H1 (cell line): ENCODE measurements around the gene FIS1. TPM values are rescaled to one million over a fixed set of nuclear protein-coding genes. Genes with fewer than 3 reads are reported as not detected.
A peak's percentile ranks its signal among the peaks of the same experiment; 100 is the strongest.

Experiments
- CTCF ChIA-PET: fragments of 300-600 bp; sonication (Branson Sonifier 250); formaldehyde crosslinking; loops from one replicate; lab custom pipeline; 2021; ENCODE audit not compliant: partially characterized antibody; lab: Charles Lee
- POLR2A ChIA-PET: fragments of 300-600 bp; sonication (Branson Sonifier 250); formaldehyde crosslinking; loops from one replicate; lab custom pipeline; 2021; ENCODE audit warnings: inconsistent platforms; ENCODE audit not compliant: partially characterized antibody; lab: Charles Lee
- DNase-seq, 2 experiments: peaks; one replicate each; pipeline versions ENCODE4 v3.0.0 to v3.0.0-alpha.2; 2010 to 2022; ENCODE audit warnings: low spot score in 2 of 2, low read depth in 1 of 2, mixed read lengths in 1 of 2
- FAIRE-seq: peaks from 2 replicates; lab custom pipeline; 2011; peaks lifted over from hg19 to GRCh38; lab: Jason Lieb, UNC
- H2AFZ ChIP-seq: 2 replicates; pipeline ENCODE4 v1.8.1; 2012; ENCODE audit warnings: low read length, inconsistent platforms
- H2AK5ac ChIP-seq: 2 replicates; pipeline ENCODE4 v1.6.1; 2013; ENCODE audit warnings: low read depth, low read length
- H2BK120ac ChIP-seq: replicated peaks from 2 replicates; pipeline ENCODE3; 2013; ENCODE audit warnings: low read depth, low read length, inconsistent platforms
- H2BK12ac ChIP-seq: 2 replicates; pipeline ENCODE4 v1.6.1; 2013; ENCODE audit warnings: low read depth, low read length
- H2BK15ac ChIP-seq: 2 replicates; pipeline ENCODE4 v1.6.1; 2013; ENCODE audit warnings: low read length
- H2BK20ac ChIP-seq: 2 replicates; pipeline ENCODE4 v1.6.1; 2013; ENCODE audit warnings: low read length
- H2BK5ac ChIP-seq: 2 replicates; pipeline ENCODE4 v1.6.1; 2013; ENCODE audit warnings: low read depth, low read length
- H3K14ac ChIP-seq: 2 replicates; pipeline ENCODE4 v1.6.1; 2013; ENCODE audit warnings: inconsistent platforms; ENCODE audit not compliant: insufficient read length
- H3K18ac ChIP-seq: 2 replicates; pipeline ENCODE4 v1.6.1; 2013; ENCODE audit warnings: low read length; ENCODE audit errors: extremely low read depth
- H3K23ac ChIP-seq: 2 replicates; pipeline ENCODE4 v1.6.1; 2013; ENCODE audit warnings: inconsistent platforms; ENCODE audit not compliant: insufficient read length
- H3K23me2 ChIP-seq: 2 replicates; pipeline ENCODE4 v1.6.1; 2013; ENCODE audit warnings: low read depth, low read length
- H3K27ac ChIP-seq: 2 replicates; pipeline ENCODE4 v1.6.1; 2011; ENCODE audit warnings: low read depth, low read length, inconsistent platforms
- H3K27me3 ChIP-seq, 4 experiments: replicated peaks in 1 of 4; 1 replicate in 1 of 4; 2 replicates in 3 of 4; pipeline versions ENCODE4 v1.6.1 to v1.8.1; 2011 to 2013; ENCODE audit warnings: low read length in 3 of 4, mild to moderate bottlenecking in 3 of 4, inconsistent platforms in 2 of 4, mixed read lengths in 2 of 4, moderate library complexity in 1 of 4; ENCODE audit not compliant: control insufficient read depth in 3 of 4, insufficient read depth in 3 of 4; ENCODE audit errors: extremely low read depth in 1 of 4
- H3K36me3 ChIP-seq, 4 experiments: 2 replicates each; pipeline versions ENCODE4 v1.6.1 to v1.8.1; 2011 to 2013; ENCODE audit warnings: mild to moderate bottlenecking in 4 of 4, low read length in 3 of 4, moderate library complexity in 2 of 4, control low read depth in 1 of 4, inconsistent platforms in 1 of 4; ENCODE audit not compliant: insufficient read depth in 4 of 4, control insufficient read depth in 2 of 4
- H3K4ac ChIP-seq: replicated peaks from 2 replicates; pipeline ENCODE3; 2013; ENCODE audit warnings: low read length, low read depth, mixed read lengths, inconsistent platforms; ENCODE audit not compliant: insufficient read length
- H3K4me1 ChIP-seq, 4 experiments: replicated peaks in 1 of 4; 1 replicate in 1 of 4; 2 replicates in 3 of 4; pipeline versions ENCODE4 v1.6.1 to v1.8.1; 2011 to 2013; ENCODE audit warnings: low read length in 3 of 4, inconsistent platforms in 2 of 4, mixed read lengths in 1 of 4; ENCODE audit not compliant: insufficient read depth in 4 of 4, control insufficient read depth in 3 of 4
- H3K4me2 ChIP-seq, 2 experiments: 2 replicates each; pipeline versions ENCODE4 v1.6.1 to v1.8.1; 2011 to 2013; ENCODE audit warnings: low read depth in 2 of 2, low read length in 2 of 2, control low read depth in 1 of 2, inconsistent platforms in 1 of 2, mild to moderate bottlenecking in 1 of 2; ENCODE audit not compliant: insufficient read depth in 1 of 2
- H3K4me3 ChIP-seq, 4 experiments: fragments of 200-600, 300-600 bp in 1 of 4; sonication (generic), shearing (Covaris generic), sonication (Bioruptor Twin) in 1 of 4; 2 replicates each; pipeline versions ENCODE4 v1.5.1 to v1.8.1; 2011 to 2016; ENCODE audit warnings: low read length in 4 of 4, low read depth in 3 of 4, control low read depth in 2 of 4, inconsistent platforms in 2 of 4, mild to moderate bottlenecking in 2 of 4, mixed read lengths in 1 of 4, moderate library complexity in 1 of 4; ENCODE audit not compliant: insufficient read depth in 2 of 4; ENCODE audit errors: extremely low read depth in 1 of 4
- H3K56ac ChIP-seq: replicated peaks from 2 replicates; pipeline ENCODE3; 2013; ENCODE audit warnings: low read depth, mild to moderate bottlenecking, mixed read lengths, low read length, inconsistent platforms; ENCODE audit not compliant: insufficient read length
- H3K79me1 ChIP-seq: 2 replicates; pipeline ENCODE4 v1.6.1; 2013; ENCODE audit warnings: low read depth, low read length, control low read depth
- H3K79me2 ChIP-seq, 2 experiments: 2 replicates each; pipeline versions ENCODE4 v1.6.1 to v1.8.1; 2012 to 2013; ENCODE audit warnings: low read length in 2 of 2, mild to moderate bottlenecking in 2 of 2, inconsistent platforms in 1 of 2; ENCODE audit not compliant: insufficient read depth in 2 of 2, control insufficient read depth in 1 of 2
- H3K9ac ChIP-seq, 4 experiments: replicated peaks in 1 of 4; 1 replicate in 1 of 4; 2 replicates in 3 of 4; pipeline versions ENCODE4 v1.6.1 to v1.8.1; 2011 to 2013; ENCODE audit warnings: low read depth in 3 of 4, low read length in 3 of 4, control low read depth in 2 of 4, mild to moderate bottlenecking in 2 of 4, moderate library complexity in 2 of 4, inconsistent platforms in 1 of 4; ENCODE audit errors: extremely low read depth in 1 of 4
- H3K9me3 ChIP-seq, 2 experiments: 2 replicates each; pipeline versions ENCODE4 v1.6.1 to v1.8.1; 2012 to 2013; ENCODE audit warnings: mild to moderate bottlenecking in 2 of 2, moderate library complexity in 2 of 2, control low read depth in 1 of 2, inconsistent platforms in 1 of 2, low read depth in 1 of 2, low read length in 1 of 2, mixed read lengths in 1 of 2; ENCODE audit not compliant: insufficient read depth in 2 of 2
- H4K20me1 ChIP-seq, 2 experiments: replicated peaks in 1 of 2; 2 replicates each; pipeline versions ENCODE3 to v1.8.1; 2011 to 2013; ENCODE audit warnings: inconsistent platforms in 2 of 2, low read length in 2 of 2, mild to moderate bottlenecking in 1 of 2; ENCODE audit not compliant: insufficient read depth in 2 of 2, control insufficient read depth in 1 of 2
- H4K5ac ChIP-seq: 2 replicates; pipeline ENCODE4 v1.6.1; 2013; ENCODE audit warnings: low read length, low read depth, mixed read lengths, inconsistent platforms; ENCODE audit not compliant: insufficient read length
- H4K8ac ChIP-seq: 2 replicates; pipeline ENCODE4 v1.8.0; 2013; ENCODE audit warnings: mild to moderate bottlenecking, moderate library complexity, low read length, inconsistent platforms; ENCODE audit not compliant: insufficient read depth; ENCODE audit errors: extremely low read depth
- H4K91ac ChIP-seq: replicated peaks from 2 replicates; pipeline ENCODE3; 2013; ENCODE audit warnings: low read length, mixed read lengths, inconsistent platforms; ENCODE audit not compliant: insufficient read length
- CEBPB ChIP-seq: IDR thresholded peaks from 2 replicates; pipeline ENCODE4 v1.6.1; 2012; ENCODE audit warnings: low read depth, low read length
- FOSL1 ChIP-seq: IDR thresholded peaks from 2 replicates; pipeline ENCODE4 v1.6.1; 2011; ENCODE audit warnings: mild to moderate bottlenecking, low read depth, low read length, moderate library complexity; ENCODE audit not compliant: insufficient read depth
- HDAC2 ChIP-seq, 2 experiments: fragments of 300-600 bp in 1 of 2; sonication (generic) in 1 of 2; IDR thresholded peaks; 2 replicates each; pipeline ENCODE4 v1.6.1; 2011 to 2012; ENCODE audit warnings: low read depth in 2 of 2, low read length in 2 of 2, mild to moderate bottlenecking in 2 of 2, moderate library complexity in 2 of 2, borderline replicate concordance in 1 of 2, inconsistent platforms in 1 of 2
- KDM4A ChIP-seq: IDR thresholded peaks from one replicate; pipeline ENCODE4 v1.7.1; 2012; ENCODE audit warnings: low read depth, mild to moderate bottlenecking, moderate library complexity, low read length, inconsistent platforms; ENCODE audit not compliant: severe bottlenecking
- NANOG ChIP-seq: IDR thresholded peaks from 2 replicates; pipeline ENCODE4 v1.6.1; 2011; ENCODE audit warnings: low read length, low read depth, mild to moderate bottlenecking, inconsistent platforms; ENCODE audit not compliant: insufficient read depth, poor library complexity, severe bottlenecking
- PHF8 ChIP-seq: fragments of 200-600 bp; sonication (generic); conservative IDR thresholded peaks from 2 replicates; pipeline ENCODE4 v1.7.1; 2012; ENCODE audit warnings: low read depth, mild to moderate bottlenecking, inconsistent platforms, low read length, moderate library complexity
- POLR2A ChIP-seq, 2 experiments: IDR thresholded peaks; 1 replicate in 1 of 2; 2 replicates in 1 of 2; pipeline ENCODE4 v1.6.1; 2011; ENCODE audit warnings: low read depth in 2 of 2, low read length in 2 of 2, mild to moderate bottlenecking in 2 of 2; ENCODE audit errors: control extremely low read depth in 1 of 2
- TCF12 ChIP-seq: IDR thresholded peaks from 2 replicates; pipeline ENCODE4 v1.6.1; 2011; ENCODE audit warnings: low read depth, mild to moderate bottlenecking, low read length
- WGBS, 2 experiments: shearing (Covaris generic) in 1 of 2; methylation state at CpG; one replicate each; pipeline versions ENCODE4 v1.1.6 to v1.1.7; 2013 to 2015; ENCODE audit warnings: low lambda C conversion rate in 2 of 2, mixed read lengths in 2 of 2, inconsistent platforms in 1 of 2, low coverage in 1 of 2, missing lambda C conversion rate in 1 of 2; ENCODE audit not compliant: insufficient replicate concordance in 2 of 2, insufficient coverage in 1 of 2, insufficient read length in 1 of 2; ENCODE audit errors: extremely low coverage in 1 of 2, missing lambda C conversion rate in 1 of 2; 5-methylcytosine and 5-hydroxymethylcytosine counted together
- polyA plus RNA-seq, 7 experiments: library from polyadenylated mRNA; depleted of rRNA in 3 of 7; stranded (reverse) in 5 of 7; unstranded in 2 of 7; fragments of >200 nt in 5 of 7; fragments of 200-250 nt in 2 of 7; gene quantifications; 1 replicate in 5 of 7; 2 replicates in 1 of 7; 4 replicates in 1 of 7; pipeline versions ENCODE4 v1.2.1 to v1.2.3, GENCODE V29; 2011 to 2013; ENCODE audit warnings: missing spikeins in 2 of 7, mixed read lengths in 2 of 7
- total RNA-seq: library from RNA; stranded (reverse); fragmentation: NEBNext Ultra II Directional; extraction: Animal tissue kit (Norgen Biotek cat#: 25700); gene quantifications from 2 replicates; pipeline ENCODE4 v1.2.1, GENCODE V29; 2021

The FIS1 gene
- total and polyA plus RNA-seq, 2 of the 8 experiments (the other 6 are each of a cell fraction or from before 2014, with no cell fraction given): 128 to 195 TPM

GRCh38 chr7:101218236-101219125, 26.4 kb downstream of the FIS1 start:
- Histone ChIP-seq H4K20me1 (peaks cover 0 to 7% of the 10 kb centered on the region in 2 experiments), H4K91ac (no peak overlapping the region), H2BK120ac (no peak overlapping the region), H3K4me2 (peak overlapping the region; percentile 86 to 89), H3K4me3 (peak overlapping the region; percentile 74 to 83 (median 78)), H2BK5ac (peak overlapping the region; percentile 54), H3K79me1 (peaks cover 2% of the 10 kb centered on the region; the same call in 1 of the 2 replicates), H3K9ac (peak overlapping the region in 3 of 4 experiments; percentile 48 to 82 (median 54); a peak in 6 of 7 replicates), H2AK5ac (no peak overlapping the region), H2AFZ (no peak overlapping the region), H3K23me2 (peaks cover 17% of the 10 kb centered on the region), H3K27me3 (no peaks in the 10 kb centered on the region), H3K56ac (no peak overlapping the region), H3K27ac (peak overlapping the region; percentile 6; the same call in 1 of the 2 replicates), H3K23ac (no peak overlapping the region), H3K9me3 (no peaks in the 10 kb centered on the region), H3K4me1 (peaks cover 0 to 13% (median 7%) of the 10 kb centered on the region in 4 experiments; a peak in 5 of 7 replicates), H4K8ac (peak overlapping the region; percentile 7; the same call in 1 of the 2 replicates), H2BK15ac (no peak overlapping the region), H3K18ac (no peak overlapping the region), H3K36me3 (peaks cover 0 to 4% (median 2%) of the 10 kb centered on the region in 4 experiments; a peak in 4 of 8 replicates), H3K14ac (peak overlapping the region; percentile 35), H3K4ac (no peak overlapping the region), H3K79me2 (peaks cover 0 to 6% of the 10 kb centered on the region in 2 experiments; a peak in 1 of 4 replicates), H4K5ac (no peak overlapping the region), H2BK12ac (no peak overlapping the region), H2BK20ac (no peak overlapping the region)
- ChIA-PET CTCF (interaction anchor here (0.9 to 9.0 kb wide), 10 partner anchors 10 to 75 kb away, joined by 3 to 79 read pairs (median 9); partner anchors contain the start of gene FIS1), POLR2A (interaction anchor here (0.6 to 3.8 kb wide), 25 partner anchors 8 to 407 kb away, joined by 3 to 28 read pairs (median 3); partner anchors contain the start of genes CLDN15, FIS1 and VGF)
- no peak for DNase-seq
- TF ChIP-seq CEBPB (no peak), HDAC2 (IDR thresholded peaks at IDR 0.05; ENCODE audit: borderline replicate concordance in 1 of 2, low read depth in 2 of 2, low read length in 2 of 2) (no peak), KDM4A (peak; percentile 46), FOSL1 (no peak), TCF12 (no peak), NANOG (no peak), POLR2A (IDR thresholded peaks at IDR 0.05; ENCODE audit: control extremely low read depth in 1 of 2, low read depth in 2 of 2, low read length in 2 of 2) (0 out of 3 replicates have a peak, but pooled peaks of 1 of the 2 experiments have one; percentile 1), PHF8 (0 out of 2 replicates have a peak, but pooled peaks have one; percentile 21)
- no peak for FAIRE-seq
- WGBS, 2 experiments: 17% methylated on average over 26 of the region's 26 CpGs; no CpG with 5 or more reads in 1 of the 2 experiments
